Keratinocyte (primary cell): Measurements from ENCODE around the gene MUC5B. TPM values are rescaled to one million over a fixed set of nuclear protein-coding genes. Genes with fewer than 3 reads are reported as not detected.

Source experiments
- DNase-seq: peaks from one replicate; pipeline ENCODE4 v3.0.0-alpha.2; 2011; ENCODE audit warnings: low read depth, missing footprints, low spot score
- FAIRE-seq: peaks from 2 replicates; lab custom pipeline; 2011; peaks lifted over from hg19 to GRCh38; lab: Jason Lieb, UNC
- H2AFZ ChIP-seq: 2 replicates; pipeline ENCODE4 v1.6.0; 2012; ENCODE audit warnings: low read length, control low read depth, inconsistent platforms; ENCODE audit not compliant: control insufficient read depth
- H3K27ac ChIP-seq: 2 replicates; pipeline ENCODE4 v1.5.1; 2011; ENCODE audit warnings: low read length; ENCODE audit not compliant: control insufficient read depth, insufficient read depth
- H3K27me3 ChIP-seq: 3 replicates; pipeline ENCODE4 v1.6.0; 2011; ENCODE audit warnings: low read length; ENCODE audit not compliant: control insufficient read depth, insufficient read depth; ENCODE audit errors: extremely low read depth
- H3K36me3 ChIP-seq, 2 experiments: 2 replicates in 1 of 2; 3 replicates in 1 of 2; pipeline ENCODE4 v1.5.1; 2011; ENCODE audit warnings: low read length in 2 of 2, mild to moderate bottlenecking in 1 of 2; ENCODE audit not compliant: control insufficient read depth in 2 of 2, insufficient read depth in 2 of 2; ENCODE audit errors: extremely low read depth in 1 of 2
- H3K4me1 ChIP-seq: 3 replicates; pipeline ENCODE4 v1.5.1; 2011; ENCODE audit warnings: low read length; ENCODE audit not compliant: control insufficient read depth, insufficient read depth; ENCODE audit errors: extremely low read depth
- H3K4me2 ChIP-seq: 3 replicates; pipeline ENCODE4 v1.6.0; 2011; ENCODE audit warnings: low read depth, low read length; ENCODE audit not compliant: control insufficient read depth, insufficient read depth; ENCODE audit errors: extremely low read depth
- H3K4me3 ChIP-seq, 3 experiments: fragments of 200-600 bp in 1 of 3; sonication (generic) in 1 of 3; 2 replicates in 2 of 3; 3 replicates in 1 of 3; pipeline ENCODE4 v1.5.1; 2011 to 2016; ENCODE audit warnings: low read length in 3 of 3, mild to moderate bottlenecking in 3 of 3, control low read depth in 2 of 3, inconsistent platforms in 1 of 3, low read depth in 1 of 3, mixed read lengths in 1 of 3, mixed run types in 1 of 3, moderate library complexity in 1 of 3; ENCODE audit not compliant: control insufficient read depth in 2 of 3, insufficient read depth in 2 of 3; ENCODE audit errors: extremely low read depth in 1 of 3
- H3K79me2 ChIP-seq: 2 replicates; pipeline ENCODE4 v1.6.0; 2012; ENCODE audit warnings: low read length; ENCODE audit not compliant: control insufficient read depth, insufficient read depth
- H3K9ac ChIP-seq: 3 replicates; pipeline ENCODE4 v1.6.0; 2011; ENCODE audit warnings: low read length; ENCODE audit not compliant: control insufficient read depth, insufficient read depth; ENCODE audit errors: extremely low read depth
- H3K9me1 ChIP-seq: 3 replicates; pipeline ENCODE4 v1.6.0; 2011; ENCODE audit warnings: low read length; ENCODE audit not compliant: control insufficient read depth, insufficient read depth; ENCODE audit errors: extremely low read depth
- H3K9me3 ChIP-seq: 2 replicates; pipeline ENCODE4 v1.5.1; 2012; ENCODE audit warnings: low read depth, low read length; ENCODE audit not compliant: control insufficient read depth
- H4K20me1 ChIP-seq: 3 replicates; pipeline ENCODE4 v1.6.0; 2011; ENCODE audit warnings: low read length; ENCODE audit not compliant: control insufficient read depth, insufficient read depth; ENCODE audit errors: extremely low read depth
- EZH2 ChIP-seq: IDR thresholded peaks from one replicate; pipeline ENCODE4 v1.6.1; 2012; ENCODE audit warnings: inconsistent platforms, mild to moderate bottlenecking, low read length, moderate library complexity
- dilution Hi-C: fragments of 300-500 bp; cut with MboI; formaldehyde crosslinking; loops from one replicate; pipeline ENCODE4 v1.7.0; 2020; ENCODE audit warnings: low sequenced_read_pairs; ENCODE audit not compliant: extremely low pct_ligation_motif_present
- polyA plus RNA-seq, 5 experiments: library from polyadenylated mRNA; depleted of rRNA in 3 of 5; stranded (reverse) in 3 of 5; stranded (forward) in 1 of 5; unstranded in 1 of 5; fragments of >200 nt; gene quantifications; 1 replicate in 1 of 5; 2 replicates in 3 of 5; 3 replicates in 1 of 5; pipeline versions ENCODE4 v1.2.1 to v1.2.3, GENCODE V29; 2011 to 2012; ENCODE audit warnings: missing spikeins in 2 of 5, low read depth in 1 of 5, low replicate concordance in 1 of 5
- TF ChIP-seq, protein P1 (sequence below), 3 experiments: IDR thresholded peaks in 1 of 3; conservative IDR thresholded peaks in 1 of 3; optimal IDR thresholded peaks in 1 of 3; 2 replicates in 2 of 3; 3 replicates in 1 of 3; pipeline versions ENCODE3 to v1.5.1; 2011; ENCODE audit warnings: low read length in 3 of 3, mild to moderate bottlenecking in 3 of 3, moderate library complexity in 2 of 3, control low read depth in 1 of 3, inconsistent platforms in 1 of 3; ENCODE audit not compliant: insufficient read depth in 2 of 3; ENCODE audit errors: extremely low read depth in 1 of 3

Gene MUC5B
- polyA plus RNA-seq, 1 donor (not counting 4 experiments of a cell fraction or from before 2014, with no cell fraction given) = not detected

DNA sequence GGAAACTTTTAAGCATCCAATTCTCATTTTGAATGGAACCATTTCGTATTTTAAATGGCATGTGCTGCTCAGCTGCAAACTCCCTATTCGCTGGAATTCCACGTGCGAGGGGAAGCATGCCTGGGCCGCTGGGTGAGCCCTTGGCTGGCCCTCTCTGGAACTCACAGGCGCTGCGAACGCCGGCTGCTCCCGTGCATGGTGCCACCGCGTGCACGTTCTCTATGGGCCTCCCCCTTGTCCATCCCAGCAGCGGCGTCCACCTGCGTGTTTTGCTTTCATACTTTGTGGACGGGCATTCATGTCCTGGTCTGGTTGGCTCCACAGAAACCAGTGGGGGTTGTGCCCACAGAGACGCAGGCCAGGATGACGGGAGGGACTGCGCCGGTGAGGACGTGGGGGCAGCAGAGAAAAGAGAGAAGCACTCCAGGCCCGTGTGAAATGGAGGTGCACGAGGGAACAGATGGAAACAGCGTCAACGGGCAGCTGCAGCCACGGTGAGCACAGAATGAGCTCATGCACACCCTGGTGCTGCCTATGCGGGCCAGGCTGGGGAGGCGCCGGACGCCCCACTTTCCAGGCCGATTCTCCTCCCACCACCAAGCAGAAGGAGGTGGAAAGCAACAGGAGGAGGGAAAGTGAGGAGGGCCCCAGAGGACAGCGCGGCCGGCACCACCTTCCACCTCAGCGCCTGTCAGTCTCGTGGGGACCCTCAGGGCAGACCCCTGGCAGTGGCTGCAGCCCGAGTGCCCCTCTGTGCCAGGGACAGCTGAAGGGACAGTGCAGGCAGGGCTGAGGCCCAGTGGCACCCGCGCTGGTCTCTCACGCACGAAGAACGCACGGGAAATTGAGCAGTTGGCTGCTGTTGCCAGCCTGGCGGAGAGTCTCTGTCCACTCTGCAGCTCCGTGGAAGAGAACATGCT, 57.5 kb downstream of the MUC5B start:
- H3K36me3 ChIP-seq = peaks cover 38 to 57% of the 10 kb centered on the region in 2 experiments
- H3K79me2 ChIP-seq = peaks cover 14% of the 10 kb centered on the region
- dilution Hi-C loops = no loop called here
- no peaks in the 10 kb centered on the region for H3K9me1 ChIP-seq
- no peak overlapping the region for H2AFZ ChIP-seq
- H3K4me1 ChIP-seq = peaks cover 6% of the 10 kb centered on the region
- DNase-seq (no peak), FAIRE-seq (no peak)
- peaks cover 2% of the 10 kb centered on the region for H4K20me1 ChIP-seq
- H3K27ac ChIP-seq = no peak overlapping the region
- no peaks in the 10 kb centered on the region for H3K9me3 ChIP-seq
- no peak overlapping the region for H3K4me3 ChIP-seq
- H3K9ac ChIP-seq = no peak overlapping the region
- H3K27me3 ChIP-seq = no peaks in the 10 kb centered on the region
- no peak for TF ChIP-seq EZH2
- no peak overlapping the region for H3K4me2 ChIP-seq

DNA sequence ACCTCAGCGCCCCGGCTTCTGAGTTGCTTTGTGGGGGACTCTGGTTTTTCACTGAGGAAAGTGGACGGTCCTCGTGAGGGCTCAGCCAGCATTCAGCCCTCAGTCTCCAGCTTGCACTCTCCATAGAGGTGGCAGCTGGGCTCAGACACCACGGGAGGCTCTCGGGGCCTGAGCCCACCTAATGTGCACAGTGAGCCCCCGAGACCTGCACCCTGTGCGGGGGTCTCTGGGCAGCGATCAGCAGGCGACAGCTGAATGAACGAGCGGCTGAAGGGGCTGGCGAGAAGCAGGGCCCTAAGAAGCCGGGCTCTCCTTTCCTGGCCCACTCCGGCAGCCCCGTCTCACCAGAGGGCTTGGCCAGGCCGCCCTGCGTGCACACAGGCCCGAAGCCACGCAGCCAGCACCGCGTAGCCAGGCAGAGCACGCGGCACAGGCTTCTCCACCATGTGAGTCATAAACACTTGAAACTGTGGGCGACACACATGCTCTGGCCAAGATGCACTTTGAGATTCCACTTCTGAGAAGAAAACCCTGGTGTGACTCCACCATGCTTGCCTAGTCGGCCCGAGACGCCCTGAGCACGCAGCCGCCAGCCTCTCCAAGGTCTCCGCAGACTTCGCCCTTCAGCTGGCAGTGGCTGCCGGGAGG, 58.6 kb downstream of the MUC5B start:
- FAIRE-seq (no peak), DNase-seq (no peak)
- dilution Hi-C loops = no loop called here
- no peak overlapping the region for H3K4me3 ChIP-seq
- H3K9ac ChIP-seq = no peak overlapping the region
- no peaks in the 10 kb centered on the region for H3K27me3 ChIP-seq
- no peaks in the 10 kb centered on the region for H3K9me3 ChIP-seq
- no peak overlapping the region for H3K27ac ChIP-seq
- TF ChIP-seq, protein P1, sequence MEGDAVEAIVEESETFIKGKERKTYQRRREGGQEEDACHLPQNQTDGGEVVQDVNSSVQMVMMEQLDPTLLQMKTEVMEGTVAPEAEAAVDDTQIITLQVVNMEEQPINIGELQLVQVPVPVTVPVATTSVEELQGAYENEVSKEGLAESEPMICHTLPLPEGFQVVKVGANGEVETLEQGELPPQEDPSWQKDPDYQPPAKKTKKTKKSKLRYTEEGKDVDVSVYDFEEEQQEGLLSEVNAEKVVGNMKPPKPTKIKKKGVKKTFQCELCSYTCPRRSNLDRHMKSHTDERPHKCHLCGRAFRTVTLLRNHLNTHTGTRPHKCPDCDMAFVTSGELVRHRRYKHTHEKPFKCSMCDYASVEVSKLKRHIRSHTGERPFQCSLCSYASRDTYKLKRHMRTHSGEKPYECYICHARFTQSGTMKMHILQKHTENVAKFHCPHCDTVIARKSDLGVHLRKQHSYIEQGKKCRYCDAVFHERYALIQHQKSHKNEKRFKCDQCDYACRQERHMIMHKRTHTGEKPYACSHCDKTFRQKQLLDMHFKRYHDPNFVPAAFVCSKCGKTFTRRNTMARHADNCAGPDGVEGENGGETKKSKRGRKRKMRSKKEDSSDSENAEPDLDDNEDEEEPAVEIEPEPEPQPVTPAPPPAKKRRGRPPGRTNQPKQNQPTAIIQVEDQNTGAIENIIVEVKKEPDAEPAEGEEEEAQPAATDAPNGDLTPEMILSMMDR (optimal IDR thresholded peaks at IDR 0.05 in 1 of 3, IDR thresholded peaks at IDR 0.05 in 1 of 3, conservative IDR thresholded peaks at IDR 0.05 in 1 of 3; ENCODE audit: extremely low read depth in 1 of 3, insufficient read depth in 2 of 3, low read length in 3 of 3) = no peak
- no peak for TF ChIP-seq EZH2
- peaks cover 6% of the 10 kb centered on the region for H3K4me1 ChIP-seq
- H3K79me2 ChIP-seq = peaks cover 15% of the 10 kb centered on the region
- no peaks in the 10 kb centered on the region for H3K9me1 ChIP-seq
- no peaks in the 10 kb centered on the region for H4K20me1 ChIP-seq
- no peak overlapping the region for H3K4me2 ChIP-seq
- H2AFZ ChIP-seq = no peak overlapping the region
- peaks cover 36 to 59% of the 10 kb centered on the region in 2 experiments for H3K36me3 ChIP-seq
